ENCODE data around the gene SFTPB. TPM values are rescaled to one million over a fixed set of nuclear protein-coding genes. Genes with fewer than 3 reads are reported as not detected.
"Not testable (repeated sequence)": the region's sequence is repeated elsewhere in the genome, so short reads cannot be mapped to it uniquely, and the experiment has no call there.

SFTPB gene
- total RNA-seq, 1 donor: not detected

- peak; percentile 58 to 66 (median 60) for DNase-seq (ENCODE audit: low read depth in 2 of 3, low spot score in 2 of 3)
Measured at GRCh38 chr2:85678794-85679672, 11.0 kb upstream of the SFTPB start.

- peak in 1 of 3 donors; percentile 31 for DNase-seq (ENCODE audit: low read depth in 2 of 3, low spot score in 2 of 3)
Measured at GRCh38 chr2:85678377-85678776, 10.4 kb upstream of the SFTPB start.

DNA sequence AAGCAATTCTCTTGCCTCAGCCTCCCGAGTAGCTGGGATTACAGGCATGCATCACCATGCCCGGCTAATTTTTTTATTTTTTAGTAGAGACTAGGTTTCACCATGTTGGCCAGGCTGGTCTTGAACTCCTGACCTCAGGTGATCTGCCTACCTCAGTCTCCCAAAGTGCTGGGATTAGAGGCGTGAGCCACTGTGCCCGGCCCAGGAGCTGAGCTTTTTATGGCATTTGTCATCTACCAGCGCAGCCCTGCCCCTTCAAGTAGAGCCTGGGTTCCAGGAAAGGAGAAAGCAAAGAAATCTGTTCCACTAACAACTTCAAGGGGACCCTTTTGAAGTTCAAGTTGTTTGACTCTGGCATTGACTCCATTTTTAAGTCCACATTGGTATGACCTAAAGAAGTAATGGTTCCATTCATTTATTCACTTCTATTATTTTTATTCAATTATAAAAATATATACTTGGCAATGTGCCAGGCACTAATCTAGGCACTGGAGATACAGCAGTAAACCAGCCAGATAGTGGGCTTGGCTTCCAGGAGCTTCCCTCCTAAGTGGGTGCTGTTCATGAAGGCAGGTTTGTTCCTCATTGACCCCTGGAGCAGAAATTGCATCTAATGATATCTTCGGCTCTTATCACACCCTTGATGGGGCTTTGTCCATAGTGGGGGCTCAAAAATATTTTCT is 8.0 kb upstream of the SFTPB start:
- DNase-seq (ENCODE audit: low read depth in 2 of 3, low spot score in 2 of 3): no peak

DNA sequence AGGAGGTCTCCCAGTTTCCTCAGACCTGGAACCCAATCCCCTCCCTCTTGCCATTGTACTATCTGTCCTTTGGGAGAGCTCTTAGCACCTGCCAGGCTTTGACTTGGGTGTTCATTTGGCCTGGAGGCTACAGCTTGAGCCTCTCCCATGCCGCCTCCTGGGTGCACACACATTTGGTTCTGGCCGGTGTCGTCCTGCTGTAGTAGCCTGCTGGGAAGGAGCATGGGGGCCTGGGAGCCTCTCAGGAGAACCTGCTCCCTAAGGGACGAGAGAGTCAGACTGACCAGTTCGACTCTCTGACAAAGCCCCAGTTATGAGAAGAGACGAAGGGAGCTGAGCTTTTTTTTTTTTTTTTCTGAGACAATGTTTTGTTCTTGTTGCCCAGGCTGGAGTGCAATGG is 7.4 kb upstream of the SFTPB start:
- DNase-seq (ENCODE audit: low read depth in 2 of 3, low spot score in 2 of 3): no peak

GRCh38 chr2:85674417-85674816 is 6.4 kb upstream of the SFTPB start:
- no peak for DNase-seq (ENCODE audit: low read depth in 2 of 3, low spot score in 2 of 3)

GRCh38 chr2:85673716-85674375 is 5.8 kb upstream of the SFTPB start:
- no peak for DNase-seq (ENCODE audit: low read depth in 2 of 3, low spot score in 2 of 3)

GRCh38 chr2:85672456-85672855 is 4.5 kb upstream of the SFTPB start:
- no peak for DNase-seq (ENCODE audit: low read depth in 2 of 3, low spot score in 2 of 3)

- DNase-seq (ENCODE audit: low read depth in 2 of 3, low spot score in 2 of 3): not testable (repeated sequence)
Measured at GRCh38 chr2:85670416-85670815, 2.4 kb upstream of the SFTPB start.

DNA sequence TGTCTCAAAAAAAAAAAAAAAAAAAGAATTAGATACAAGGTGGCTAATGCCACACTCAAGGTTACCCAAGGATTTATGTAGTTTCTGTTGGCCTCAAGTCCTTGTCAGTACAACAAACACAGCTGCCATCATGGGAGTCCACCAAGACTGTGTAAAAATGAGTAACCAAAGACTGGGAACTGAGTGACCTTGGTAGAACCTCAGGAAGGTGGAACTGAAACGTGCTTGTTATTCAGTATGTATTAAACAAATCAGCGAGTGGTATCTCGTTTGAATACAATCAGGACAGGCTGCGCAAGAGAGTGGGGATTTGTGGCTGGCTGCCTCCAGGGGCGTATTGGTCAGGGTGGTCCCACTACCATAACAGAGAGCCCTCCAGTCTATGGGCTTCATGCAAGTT is 1.6 kb upstream of the SFTPB start:
- no peak for DNase-seq (ENCODE audit: low read depth in 2 of 3, low spot score in 2 of 3)

DNA sequence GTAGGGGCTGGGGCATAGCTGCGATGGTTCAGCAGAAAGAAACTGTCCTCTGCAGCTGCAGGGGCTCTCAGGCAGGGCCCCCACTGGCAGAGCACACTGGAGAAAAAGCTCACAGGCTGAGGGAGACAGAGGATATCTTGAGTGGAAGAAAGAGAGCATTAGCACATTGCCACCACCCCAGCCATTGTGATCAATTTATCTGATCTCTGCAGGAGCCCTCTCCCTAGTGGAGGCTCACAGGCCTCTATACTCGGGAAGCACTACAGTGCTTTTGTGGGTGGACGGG is 801 bp upstream of the SFTPB start:
- DNase-seq (ENCODE audit: low read depth in 2 of 3, low spot score in 2 of 3): no peak

DNA sequence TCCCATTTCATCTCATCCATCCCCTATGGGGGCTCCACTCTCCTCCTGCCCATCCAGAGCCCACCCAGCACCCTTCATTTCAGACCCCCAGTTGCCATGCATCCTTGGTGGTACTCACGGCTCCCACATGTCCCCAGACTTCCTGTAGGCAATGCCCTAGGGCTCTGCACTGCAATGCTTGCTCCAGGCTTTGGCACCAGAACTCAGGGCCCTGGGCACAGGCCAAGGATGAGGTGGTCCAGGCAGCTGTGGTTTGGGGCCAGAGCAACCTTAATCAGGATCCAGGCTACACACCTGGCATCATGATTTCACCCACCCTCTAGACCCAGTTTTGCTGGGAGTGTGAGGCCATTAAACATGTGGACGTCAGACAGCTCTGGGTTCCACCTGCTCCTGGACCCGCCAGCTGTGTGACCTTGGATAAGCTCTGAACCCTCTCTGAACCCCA is 414 bp downstream of the SFTPB start:
- DNase-seq (ENCODE audit: low read depth in 2 of 3, low spot score in 2 of 3): no peak

DNA sequence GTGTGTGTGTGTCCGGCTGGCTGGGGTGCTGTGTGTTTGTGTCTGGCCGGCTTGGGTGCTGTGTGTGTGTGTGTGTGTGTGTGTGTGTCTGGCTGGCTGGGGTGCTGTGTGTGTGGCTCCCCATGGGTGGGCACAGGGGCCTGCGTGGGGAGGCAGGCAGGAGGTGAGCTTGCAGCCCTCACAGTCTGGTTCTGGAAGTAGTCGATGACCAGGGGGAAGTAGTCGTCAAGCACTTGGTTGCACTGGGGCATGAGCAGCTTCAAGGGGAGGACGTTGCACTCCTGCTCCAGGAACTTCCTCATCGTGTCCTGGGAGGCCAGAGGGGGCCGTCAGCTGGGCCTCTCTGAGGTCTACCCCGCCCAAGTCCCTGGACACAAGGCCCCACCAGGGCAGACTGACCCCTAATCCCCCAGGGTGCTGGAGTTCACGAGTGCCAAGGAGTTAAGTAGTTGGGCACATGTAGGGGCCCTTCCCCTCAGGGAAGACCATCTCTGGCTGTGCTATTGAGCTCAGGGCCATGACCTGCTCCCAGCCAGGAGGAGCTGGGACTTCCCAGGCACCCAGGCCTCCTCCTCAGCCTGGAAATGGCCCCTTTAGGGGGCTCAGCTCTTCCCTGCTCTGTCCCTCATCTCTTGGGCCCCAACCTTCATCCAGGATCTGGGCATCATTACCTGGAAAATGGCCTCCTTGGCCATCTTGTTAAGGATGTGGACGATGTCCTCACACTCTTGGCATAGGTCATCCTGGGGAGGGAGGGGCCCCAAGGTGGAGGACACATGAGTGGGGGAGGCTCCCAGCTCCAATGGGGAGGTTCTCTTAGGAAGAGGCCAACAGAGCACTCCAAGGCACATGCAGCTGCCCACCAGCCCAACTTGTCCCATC is 1.3 kb downstream of the SFTPB start:
- no peak for DNase-seq (ENCODE audit: low read depth in 2 of 3, low spot score in 2 of 3)

- DNase-seq (ENCODE audit: low read depth in 2 of 3, low spot score in 2 of 3): no peak
Measured at GRCh38 chr2:85666016-85666415, 2.0 kb downstream of the SFTPB start.

GRCh38 chr2:85665264-85665937 is 2.6 kb downstream of the SFTPB start:
- no peak for DNase-seq (ENCODE audit: low read depth in 2 of 3, low spot score in 2 of 3)

DNA sequence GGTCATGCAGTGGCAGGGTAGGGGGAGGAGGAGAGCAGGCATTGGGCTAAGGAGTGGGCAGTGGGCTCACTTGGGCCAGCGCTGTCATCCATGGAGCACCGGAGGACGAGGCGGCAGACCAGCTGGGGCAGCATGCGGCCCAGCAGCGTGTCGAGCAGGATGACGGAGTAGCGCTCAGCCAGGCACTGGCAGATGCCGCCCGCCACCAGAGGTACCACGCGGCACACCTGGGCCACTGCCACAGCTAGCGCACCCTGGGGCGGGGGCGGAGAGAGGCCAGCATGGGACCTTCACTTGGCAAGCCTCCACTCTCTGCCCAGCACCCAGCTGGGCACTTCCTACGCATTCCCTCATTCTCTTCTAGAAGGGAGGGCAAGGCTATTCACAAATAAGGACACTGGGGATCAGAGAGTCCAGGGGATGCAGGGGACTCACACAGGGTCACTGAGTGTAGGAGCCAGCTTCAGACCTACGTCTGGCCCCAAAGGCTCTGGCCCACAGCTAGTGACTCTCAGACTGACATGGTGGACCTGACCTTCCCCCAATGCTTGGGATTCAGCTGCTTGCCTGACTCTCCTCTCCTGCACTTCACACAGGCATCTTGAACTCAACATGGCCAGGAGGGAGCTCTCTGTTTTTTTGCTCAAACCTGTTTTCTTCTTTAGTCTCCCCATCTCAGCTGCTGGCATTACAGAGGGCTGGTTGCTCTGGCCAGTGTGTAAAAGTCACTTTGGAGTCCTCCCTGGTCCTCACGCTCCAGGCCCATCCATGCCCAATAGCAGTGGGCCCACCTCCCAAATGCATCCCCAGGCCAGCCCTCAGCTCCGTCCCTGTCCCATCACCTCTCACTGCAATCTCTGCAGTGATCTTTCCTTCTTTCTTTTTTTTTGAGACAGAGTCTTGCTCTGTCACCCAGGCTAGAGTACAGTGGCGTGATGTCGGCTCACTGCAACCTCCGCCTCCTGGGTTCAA is 4.1 kb downstream of the SFTPB start:
- no peak for DNase-seq (ENCODE audit: low read depth in 2 of 3, low spot score in 2 of 3)

DNA sequence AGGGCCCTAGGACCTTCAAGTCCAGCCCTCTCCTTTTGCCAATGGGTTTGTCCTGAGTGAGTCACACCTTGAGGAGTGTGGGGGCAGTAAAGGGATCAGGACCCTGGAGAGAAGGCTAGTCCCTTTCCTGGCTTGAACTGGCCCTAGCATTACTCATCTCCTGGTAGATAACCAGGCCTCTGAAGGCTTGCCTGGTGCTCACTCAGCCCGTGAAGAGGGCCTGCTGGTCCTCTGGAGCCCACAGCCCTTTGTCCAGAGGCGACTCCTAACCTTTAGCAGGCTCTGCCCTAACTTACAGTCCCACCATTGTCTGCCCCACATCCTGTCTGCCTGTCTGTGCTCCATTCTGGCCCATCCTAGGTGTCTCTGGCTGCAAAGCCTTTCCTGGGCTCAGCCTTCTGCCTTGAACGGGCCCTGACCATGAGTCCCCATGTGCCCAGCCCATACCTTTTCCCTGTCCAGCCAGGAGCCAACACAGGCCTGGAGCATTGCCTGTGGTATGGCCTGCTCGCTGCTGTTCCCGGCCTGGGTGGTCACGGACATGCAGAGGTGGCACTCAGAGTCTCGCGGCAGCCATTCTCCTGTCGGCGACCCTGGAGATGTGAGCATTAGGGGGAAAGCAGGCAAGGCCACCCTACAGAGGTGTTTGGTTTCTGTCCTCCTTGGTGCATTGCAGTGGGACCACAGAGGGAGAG is 5.0 kb downstream of the SFTPB start:
- DNase-seq (ENCODE audit: low read depth in 2 of 3, low spot score in 2 of 3): no peak

- DNase-seq (ENCODE audit: low read depth in 2 of 3, low spot score in 2 of 3): no peak
Measured at GRCh38 chr2:85661139-85661858, 6.7 kb downstream of the SFTPB start.

DNA sequence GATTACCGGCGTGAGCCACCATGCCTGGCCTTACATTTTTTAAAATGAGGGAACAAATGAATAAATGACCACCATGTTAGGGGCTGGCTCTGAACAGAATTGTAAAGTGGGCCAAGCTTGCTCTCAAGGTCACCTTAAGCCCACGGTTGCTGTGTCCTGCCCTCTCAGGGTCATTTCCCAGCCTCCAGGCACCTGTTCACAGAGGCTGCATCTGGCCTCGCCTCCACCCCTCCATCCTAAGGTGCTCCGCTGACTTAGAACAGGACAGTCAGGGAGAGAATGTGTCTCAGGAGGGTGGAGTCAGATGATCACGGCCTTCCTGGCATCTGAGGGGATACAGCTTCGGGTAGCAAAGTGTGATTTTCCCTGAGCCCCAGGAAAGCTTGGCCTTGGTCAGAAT is 7.3 kb downstream of the SFTPB start:
- no peak for DNase-seq (ENCODE audit: low read depth in 2 of 3, low spot score in 2 of 3)

All from hematopoietic multipotent progenitor cell (in vitro differentiated cells).